HCT116 (cell line): Measurements from ENCODE around the gene MTMR10. TPM values are rescaled to one million over a fixed set of nuclear protein-coding genes. Genes with fewer than 3 reads are reported as not detected.

Source experiments
- ATAC-seq: fragments of 200-7000 bp; cut with Tn5 transposase; 2 replicates; pipeline ENCODE4 v1.9.1; 2020; ENCODE audit warnings: mild to moderate bottlenecking, moderate library complexity
- BruUV-seq: library from RNA; stranded (reverse); fragments of 400-500 nt; replicated peaks from 2 replicates; lab custom pipeline; 2021; lab: Mats Ljungman, UMichigan
- CTCF ChIA-PET: fragments of 300-600 bp; sonication (Branson Sonifier 250); formaldehyde crosslinking; loops from one replicate; lab custom pipeline; 2021; ENCODE audit warnings: antibody characterized with exemption; lab: Charles Lee
- POLR2A ChIA-PET: fragments of 300-600, 350-600 bp; sonication (Branson Sonifier 250); formaldehyde crosslinking; loops from one replicate; lab custom pipeline; 2021; ENCODE audit warnings: antibody characterized with exemption; lab: Charles Lee
- RAD21 ChIA-PET, 2 experiments: fragments of 300-600 bp; sonication (Branson Sonifier 250); formaldehyde crosslinking; loops; one replicate each; lab custom pipeline; 2023; ENCODE audit warnings: low total read pairs in 2 of 2; ENCODE audit not compliant: uncharacterized antibody in 2 of 2, unreplicated experiment in 2 of 2, low non-redundant PET in 1 of 2; lab: Charles Lee
- DNase-seq: peaks from one replicate; pipeline ENCODE4 v3.0.0-alpha.2; 2010; ENCODE audit warnings: low read depth, low spot score
- H2AFZ ChIP-seq: fragments of 200-600 bp; shearing (Covaris generic), sonication (generic); 2 replicates; pipeline ENCODE4 v1.6.1; 2017; ENCODE audit warnings: low read depth, mixed run types, mixed read lengths, antibody characterized with exemption, low read length; ENCODE audit not compliant: poor library complexity, severe bottlenecking
- H3K27ac ChIP-seq: 2 replicates; pipeline ENCODE4 v1.5.1; 2012; ENCODE audit warnings: low read depth, low read length
- H3K27me3 ChIP-seq: fragments of 200-600 bp; sonication (generic); 2 replicates; pipeline ENCODE4 v1.6.1; 2016; ENCODE audit warnings: mixed run types, low read length, mixed read lengths; ENCODE audit not compliant: insufficient read depth
- H3K36me3 ChIP-seq, 2 experiments: fragments of 200-500 bp in 1 of 2; fragments of 200-600 bp in 1 of 2; sonication (Bioruptor generic) in 1 of 2; sonication (generic) in 1 of 2; 2 replicates each; pipeline versions ENCODE4 v1.5.1 to v1.6.1; 2014 to 2016; ENCODE audit warnings: low read length in 2 of 2, inconsistent platforms in 1 of 2, mixed read lengths in 1 of 2, mixed run types in 1 of 2; ENCODE audit not compliant: insufficient read depth in 2 of 2, control insufficient read depth in 1 of 2
- H3K4me1 ChIP-seq, 2 experiments: fragments of 200-600 bp in 1 of 2; sonication (generic) in 1 of 2; 2 replicates each; pipeline versions ENCODE4 v1.5.1 to v1.6.1; 2012 to 2017; ENCODE audit warnings: low read length in 2 of 2, inconsistent platforms in 1 of 2, mild to moderate bottlenecking in 1 of 2, mixed read lengths in 1 of 2, mixed run types in 1 of 2, moderate library complexity in 1 of 2; ENCODE audit not compliant: insufficient read depth in 2 of 2, control insufficient read depth in 1 of 2
- H3K4me2 ChIP-seq: fragments of 200-600 bp; sonication (generic); 2 replicates; pipeline ENCODE4 v1.6.1; 2017; ENCODE audit warnings: mixed run types, low read length, mixed read lengths
- H3K4me3 ChIP-seq, 2 experiments: fragments of 200-600 bp in 1 of 2; sonication (generic) in 1 of 2; replicated peaks in 1 of 2; 2 replicates each; pipeline ENCODE4 v1.5.1; 2011 to 2016; ENCODE audit warnings: low read length in 2 of 2, control low read depth in 1 of 2, low read depth in 1 of 2, mild to moderate bottlenecking in 1 of 2, mixed read lengths in 1 of 2, mixed run types in 1 of 2
- H3K79me2 ChIP-seq: fragments of 200-600 bp; sonication (generic); 2 replicates; pipeline ENCODE4 v1.6.1; 2017; ENCODE audit warnings: mild to moderate bottlenecking, mixed run types, low read length, moderate library complexity, mixed read lengths; ENCODE audit not compliant: insufficient read depth
- H3K9ac ChIP-seq: fragments of 200-600 bp; sonication (generic); 2 replicates; pipeline ENCODE4 v1.6.1; 2016; ENCODE audit warnings: low read length, mixed read lengths
- H3K9me2 ChIP-seq: fragments of 200-600 bp; sonication (generic), shearing (Covaris generic); 2 replicates; pipeline ENCODE4 v1.6.1; 2017; ENCODE audit warnings: mixed run types, mild to moderate bottlenecking, moderate library complexity; ENCODE audit not compliant: insufficient read depth
- H3K9me3 ChIP-seq, 2 experiments: fragments of 200-500 bp in 1 of 2; fragments of 200-600 bp in 1 of 2; sonication (Bioruptor generic) in 1 of 2; sonication (generic) in 1 of 2; 2 replicates each; pipeline ENCODE4 v1.6.1; 2014 to 2017; ENCODE audit warnings: low read length in 2 of 2, mixed read lengths in 2 of 2, inconsistent platforms in 1 of 2, low read depth in 1 of 2, mild to moderate bottlenecking in 1 of 2, mixed run types in 1 of 2, moderate library complexity in 1 of 2; ENCODE audit not compliant: control insufficient read depth in 1 of 2, insufficient read depth in 1 of 2
- H4K20me1 ChIP-seq: fragments of 200-600 bp; sonication (generic), shearing (Covaris generic); 2 replicates; pipeline ENCODE4 v1.6.1; 2017; ENCODE audit warnings: mixed run types, mild to moderate bottlenecking, moderate library complexity; ENCODE audit not compliant: insufficient read depth
- CBX3 ChIP-seq: IDR thresholded peaks from 2 replicates; pipeline ENCODE4 v1.6.1; 2012; ENCODE audit warnings: low read depth
- ELF1 ChIP-seq: IDR thresholded peaks from 2 replicates; pipeline ENCODE4 v1.6.1; 2012; ENCODE audit warnings: low read depth, borderline replicate concordance
- EZH2 ChIP-seq: fragments of 200-600 bp; sonication (generic); IDR thresholded peaks from 2 replicates; pipeline ENCODE4 v1.6.1; 2017; ENCODE audit warnings: antibody characterized with exemption, mixed run types
- EZH2phosphoT487 ChIP-seq: fragments of 200-600 bp; IDR thresholded peaks from 2 replicates; pipeline ENCODE4 v1.6.1; 2018; ENCODE audit warnings: antibody characterized with exemption, borderline replicate concordance
- FOSL1 ChIP-seq: IDR thresholded peaks from 2 replicates; pipeline ENCODE4 v1.6.1; 2012; ENCODE audit warnings: low read depth
- JUND ChIP-seq: IDR thresholded peaks from 2 replicates; pipeline ENCODE4 v1.6.1; 2012
- POLR2AphosphoS5 ChIP-seq: IDR thresholded peaks from 2 replicates; pipeline ENCODE4 v1.6.1; 2011; ENCODE audit warnings: mild to moderate bottlenecking, low read depth, low read length, moderate library complexity
- RAD21 ChIP-seq: IDR thresholded peaks from 2 replicates; pipeline ENCODE4 v1.6.1; 2012; ENCODE audit warnings: low read depth, mild to moderate bottlenecking
- SIN3A ChIP-seq: IDR thresholded peaks from 2 replicates; pipeline ENCODE4 v1.6.1; 2012; ENCODE audit warnings: low read depth
- SP1 ChIP-seq: IDR thresholded peaks from 2 replicates; pipeline ENCODE4 v1.6.1; 2012; ENCODE audit warnings: low read depth
- SRF ChIP-seq: IDR thresholded peaks from 2 replicates; pipeline ENCODE4 v1.6.1; 2012; ENCODE audit warnings: low read depth
- TCF7L2 ChIP-seq: IDR thresholded peaks from 2 replicates; pipeline ENCODE4 v1.7.0; 2011; ENCODE audit warnings: borderline replicate concordance, inconsistent platforms; ENCODE audit not compliant: insufficient read depth, insufficient read length; ENCODE audit errors: extremely low read depth
- YY1 ChIP-seq: IDR thresholded peaks from 2 replicates; pipeline ENCODE4 v1.6.1; 2011; ENCODE audit warnings: low read length, low read depth, moderate library complexity, mild to moderate bottlenecking; ENCODE audit not compliant: insufficient replicate concordance; ENCODE audit errors: extremely low read depth
- ZFX ChIP-seq: fragments of 450-650 bp; IDR thresholded peaks from 2 replicates; pipeline ENCODE4 v1.6.1; 2017
- ZNF274 ChIP-seq: fragments of 200-500 bp; sonication (Bioruptor generic); IDR thresholded peaks from 2 replicates; pipeline ENCODE4 v1.6.1; 2014; ENCODE audit warnings: mild to moderate bottlenecking, low read depth, low read length, inconsistent platforms
- intact Hi-C: fragments of 100-400 bp; cut with micrococcal nuclease; formaldehyde crosslinking; loops from 2 replicates; pipeline ENCODE4 v1.10.0; 2022
- total RNA-seq: library from RNA; stranded (reverse); gene quantifications from one replicate; pipeline ENCODE4 v1.2.1, GENCODE V29; 2021; ENCODE audit not compliant: unreplicated experiment
- TF ChIP-seq, protein P1 (sequence below), 3 experiments: fragments of 200-600 bp in 1 of 3; sonication (generic) in 1 of 3; IDR thresholded peaks in 2 of 3; conservative IDR thresholded peaks in 1 of 3; 2 replicates each; pipeline ENCODE4 v1.5.1; 2012 to 2017; ENCODE audit warnings: low read depth in 2 of 3, low read length in 2 of 3, antibody characterized with exemption in 1 of 3, borderline replicate concordance in 1 of 3, control low read depth in 1 of 3, mild to moderate bottlenecking in 1 of 3, mixed read lengths in 1 of 3, mixed run types in 1 of 3, moderate library complexity in 1 of 3; ENCODE audit not compliant: insufficient read depth in 1 of 3
- TF ChIP-seq, protein P2 (sequence below): IDR thresholded peaks from 2 replicates; pipeline ENCODE4 v1.6.1; 2011; ENCODE audit warnings: mild to moderate bottlenecking, low read length, moderate library complexity; ENCODE audit not compliant: insufficient replicate concordance; ENCODE audit errors: extremely low read depth

Gene MTMR10
- total RNA-seq, 1 experiment from 2014 or later: 13.4 TPM

DNA sequence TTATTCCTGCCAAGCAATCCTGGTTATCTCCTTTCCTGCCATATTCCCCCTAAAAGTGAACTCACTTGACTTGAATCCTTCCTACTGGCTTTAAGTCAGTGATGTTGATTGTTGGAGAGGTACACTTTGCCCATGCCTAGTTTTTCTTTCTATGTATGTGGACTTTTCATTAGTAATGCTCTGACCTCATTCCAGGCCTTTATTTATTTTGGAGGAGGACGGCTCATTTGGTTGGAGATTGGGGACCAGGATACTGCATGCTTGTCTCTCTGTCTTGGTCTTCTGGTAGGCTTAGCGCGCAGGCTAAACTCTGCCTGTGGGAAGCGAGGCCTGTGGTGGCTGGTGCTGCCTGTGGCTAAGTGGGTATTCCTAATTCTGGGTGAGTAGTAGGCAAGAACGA, 29.1 kb upstream of the MTMR10 start:
- CTCF ChIA-PET: no interaction called here
- H3K27ac ChIP-seq: no peak overlapping the region
- no peaks in the 10 kb centered on the region for H3K27me3 ChIP-seq
- BruUV-seq: no TSS peak
- H3K9ac ChIP-seq: no peak overlapping the region
- no peak overlapping the region for H3K4me2 ChIP-seq
- H3K4me3 ChIP-seq: no peak overlapping the region
- POLR2A ChIA-PET: no interaction called here
- ATAC-seq (no peak), DNase-seq (no peak)
- H3K36me3 ChIP-seq: no peaks in the 10 kb centered on the region
- TF ChIP-seq TCF7L2: no peak
- no peak for TF ChIP-seq ZNF274
- TF ChIP-seq SRF: no peak
- TF ChIP-seq YY1: no peak
- TF ChIP-seq POLR2AphosphoS5: no peak
- TF ChIP-seq RAD21: no peak
- TF ChIP-seq, protein P1, sequence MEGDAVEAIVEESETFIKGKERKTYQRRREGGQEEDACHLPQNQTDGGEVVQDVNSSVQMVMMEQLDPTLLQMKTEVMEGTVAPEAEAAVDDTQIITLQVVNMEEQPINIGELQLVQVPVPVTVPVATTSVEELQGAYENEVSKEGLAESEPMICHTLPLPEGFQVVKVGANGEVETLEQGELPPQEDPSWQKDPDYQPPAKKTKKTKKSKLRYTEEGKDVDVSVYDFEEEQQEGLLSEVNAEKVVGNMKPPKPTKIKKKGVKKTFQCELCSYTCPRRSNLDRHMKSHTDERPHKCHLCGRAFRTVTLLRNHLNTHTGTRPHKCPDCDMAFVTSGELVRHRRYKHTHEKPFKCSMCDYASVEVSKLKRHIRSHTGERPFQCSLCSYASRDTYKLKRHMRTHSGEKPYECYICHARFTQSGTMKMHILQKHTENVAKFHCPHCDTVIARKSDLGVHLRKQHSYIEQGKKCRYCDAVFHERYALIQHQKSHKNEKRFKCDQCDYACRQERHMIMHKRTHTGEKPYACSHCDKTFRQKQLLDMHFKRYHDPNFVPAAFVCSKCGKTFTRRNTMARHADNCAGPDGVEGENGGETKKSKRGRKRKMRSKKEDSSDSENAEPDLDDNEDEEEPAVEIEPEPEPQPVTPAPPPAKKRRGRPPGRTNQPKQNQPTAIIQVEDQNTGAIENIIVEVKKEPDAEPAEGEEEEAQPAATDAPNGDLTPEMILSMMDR (IDR thresholded peaks at IDR 0.05 in 2 of 3, conservative IDR thresholded peaks at IDR 0.05 in 1 of 3; ENCODE audit: borderline replicate concordance in 1 of 3, insufficient read depth in 1 of 3, low read depth in 2 of 3, low read length in 2 of 3): no peak
- TF ChIP-seq, protein P2, sequence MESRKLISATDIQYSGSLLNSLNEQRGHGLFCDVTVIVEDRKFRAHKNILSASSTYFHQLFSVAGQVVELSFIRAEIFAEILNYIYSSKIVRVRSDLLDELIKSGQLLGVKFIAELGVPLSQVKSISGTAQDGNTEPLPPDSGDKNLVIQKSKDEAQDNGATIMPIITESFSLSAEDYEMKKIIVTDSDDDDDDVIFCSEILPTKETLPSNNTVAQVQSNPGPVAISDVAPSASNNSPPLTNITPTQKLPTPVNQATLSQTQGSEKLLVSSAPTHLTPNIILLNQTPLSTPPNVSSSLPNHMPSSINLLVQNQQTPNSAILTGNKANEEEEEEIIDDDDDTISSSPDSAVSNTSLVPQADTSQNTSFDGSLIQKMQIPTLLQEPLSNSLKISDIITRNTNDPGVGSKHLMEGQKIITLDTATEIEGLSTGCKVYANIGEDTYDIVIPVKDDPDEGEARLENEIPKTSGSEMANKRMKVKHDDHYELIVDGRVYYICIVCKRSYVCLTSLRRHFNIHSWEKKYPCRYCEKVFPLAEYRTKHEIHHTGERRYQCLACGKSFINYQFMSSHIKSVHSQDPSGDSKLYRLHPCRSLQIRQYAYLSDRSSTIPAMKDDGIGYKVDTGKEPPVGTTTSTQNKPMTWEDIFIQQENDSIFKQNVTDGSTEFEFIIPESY: no peak
- no peak for TF ChIP-seq FOSL1
- no peak for TF ChIP-seq ZFX
- no peak for TF ChIP-seq CBX3
- TF ChIP-seq EZH2phosphoT487: no peak
- no peak for TF ChIP-seq SIN3A
- TF ChIP-seq JUND: no peak
- no peak for TF ChIP-seq EZH2
- no peak for TF ChIP-seq SP1
- TF ChIP-seq ELF1: no peak
- no peaks in the 10 kb centered on the region for H3K9me3 ChIP-seq
- RAD21 ChIA-PET: no interaction called here
- H3K4me1 ChIP-seq: peaks cover 6 to 23% of the 10 kb centered on the region in 2 experiments
- no peaks in the 10 kb centered on the region for H4K20me1 ChIP-seq
- H3K79me2 ChIP-seq: no peaks in the 10 kb centered on the region
- H2AFZ ChIP-seq: no peak overlapping the region
- intact Hi-C loops: no loop called here
- H3K9me2 ChIP-seq: no peaks in the 10 kb centered on the region
